Lower lobe of right lung (tissue), 2 donors: ENCODE results near the gene DCAF4. TPM values are rescaled to one million over a fixed set of nuclear protein-coding genes. Genes with fewer than 3 reads are reported as not detected.
"Not testable (repeated sequence)": the region's sequence is repeated elsewhere in the genome, so short reads cannot be mapped to it uniquely, and the experiment has no call there.

ENCODE experiments used
- ATAC-seq, 2 donors: fragments of 200-7000 bp; cut with Tn5 transposase; one replicate each; pipeline ENCODE4 v1.9.1; 2020 to 2022; ENCODE audit warnings: mild to moderate bottlenecking in 2 of 2, moderate library complexity in 2 of 2
- DNase-seq: peaks from one replicate; pipeline ENCODE4 v3.0.0-alpha.2; 2020
- H3K27ac ChIP-seq: fragments of 200-600 bp; one replicate; pipeline ENCODE4 v1.8.0; 2022
- H3K27me3 ChIP-seq: fragments of 200-600 bp; one replicate; pipeline ENCODE4 v1.8.0; 2022; ENCODE audit warnings: low read depth
- H3K36me3 ChIP-seq: fragments of 200-600 bp; one replicate; pipeline ENCODE4 v1.8.0; 2022; ENCODE audit warnings: mild to moderate bottlenecking
- H3K4me1 ChIP-seq: fragments of 200-600 bp; one replicate; pipeline ENCODE4 v1.8.0; 2022
- H3K4me3 ChIP-seq: fragments of 200-600 bp; one replicate; pipeline ENCODE4 v1.8.0; 2022; ENCODE audit warnings: mild to moderate bottlenecking
- H3K9me3 ChIP-seq: fragments of 200-600 bp; one replicate; pipeline ENCODE4 v1.8.0; 2022
- intact Hi-C: fragments of 100-400 bp; cut with DNase I; formaldehyde crosslinking; loops from one replicate; pipeline ENCODE4 v1.11.0; 2022
- total RNA-seq: library from RNA; stranded (reverse); fragmentation: NEBNext Ultra II Directional; extraction: Animal tissue kit (Norgen Biotek cat#: 25700); gene quantifications from one replicate; pipeline ENCODE4 v1.2.1, GENCODE V29; 2021
- TF ChIP-seq, protein P1 (sequence below): fragments of 200-600 bp; IDR thresholded peaks from one replicate; pipeline ENCODE4 v1.8.0; 2022; ENCODE audit warnings: antibody characterized with exemption, mild to moderate bottlenecking
- donor health status: DM: no; HTN: yes; CAD: no; lungs with severe emphysema.

DCAF4 gene
- total RNA-seq, 1 donor from 2014 or later = 19.5 TPM

GRCh38 chr14:72952171-72952570 lies 25.9 kb downstream of the DCAF4 start:
- Histone ChIP-seq H3K4me1 (no peaks in the 10 kb centered on the region), H3K4me3 (no peak overlapping the region), H3K27me3 (no peaks in the 10 kb centered on the region), H3K36me3 (peaks cover 65% of the 10 kb centered on the region), H3K9me3 (no peaks in the 10 kb centered on the region), H3K27ac (no peak overlapping the region)
- DNase-seq = no peak
- no peak for ATAC-seq
- TF ChIP-seq, protein P1, sequence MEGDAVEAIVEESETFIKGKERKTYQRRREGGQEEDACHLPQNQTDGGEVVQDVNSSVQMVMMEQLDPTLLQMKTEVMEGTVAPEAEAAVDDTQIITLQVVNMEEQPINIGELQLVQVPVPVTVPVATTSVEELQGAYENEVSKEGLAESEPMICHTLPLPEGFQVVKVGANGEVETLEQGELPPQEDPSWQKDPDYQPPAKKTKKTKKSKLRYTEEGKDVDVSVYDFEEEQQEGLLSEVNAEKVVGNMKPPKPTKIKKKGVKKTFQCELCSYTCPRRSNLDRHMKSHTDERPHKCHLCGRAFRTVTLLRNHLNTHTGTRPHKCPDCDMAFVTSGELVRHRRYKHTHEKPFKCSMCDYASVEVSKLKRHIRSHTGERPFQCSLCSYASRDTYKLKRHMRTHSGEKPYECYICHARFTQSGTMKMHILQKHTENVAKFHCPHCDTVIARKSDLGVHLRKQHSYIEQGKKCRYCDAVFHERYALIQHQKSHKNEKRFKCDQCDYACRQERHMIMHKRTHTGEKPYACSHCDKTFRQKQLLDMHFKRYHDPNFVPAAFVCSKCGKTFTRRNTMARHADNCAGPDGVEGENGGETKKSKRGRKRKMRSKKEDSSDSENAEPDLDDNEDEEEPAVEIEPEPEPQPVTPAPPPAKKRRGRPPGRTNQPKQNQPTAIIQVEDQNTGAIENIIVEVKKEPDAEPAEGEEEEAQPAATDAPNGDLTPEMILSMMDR = no peak
- intact Hi-C loops = no loop called here

GRCh38 chr14:72956741-72957140 lies 30.5 kb downstream of the DCAF4 start:
- H3K27me3 ChIP-seq, intact Hi-C loops, H3K4me1 ChIP-seq, H3K4me3 ChIP-seq, ATAC-seq, H3K9me3 ChIP-seq, H3K27ac ChIP-seq, DNase-seq: not testable (repeated sequence)
- peaks cover 70% of the 10 kb centered on the region for H3K36me3 ChIP-seq

- no peak for DNase-seq
- intact Hi-C loops = no loop called here
- Histone ChIP-seq H3K36me3 (peaks cover 65% of the 10 kb centered on the region), H3K27ac (no peak overlapping the region), H3K9me3 (no peaks in the 10 kb centered on the region), H3K27me3 (no peaks in the 10 kb centered on the region), H3K4me1 (no peaks in the 10 kb centered on the region), H3K4me3 (no peak overlapping the region)
- ATAC-seq = no peak
- TF ChIP-seq, protein P1 = no peak
Observed at GRCh38 chr14:72957213-72957612, 30.9 kb downstream of the DCAF4 start.

DNA sequence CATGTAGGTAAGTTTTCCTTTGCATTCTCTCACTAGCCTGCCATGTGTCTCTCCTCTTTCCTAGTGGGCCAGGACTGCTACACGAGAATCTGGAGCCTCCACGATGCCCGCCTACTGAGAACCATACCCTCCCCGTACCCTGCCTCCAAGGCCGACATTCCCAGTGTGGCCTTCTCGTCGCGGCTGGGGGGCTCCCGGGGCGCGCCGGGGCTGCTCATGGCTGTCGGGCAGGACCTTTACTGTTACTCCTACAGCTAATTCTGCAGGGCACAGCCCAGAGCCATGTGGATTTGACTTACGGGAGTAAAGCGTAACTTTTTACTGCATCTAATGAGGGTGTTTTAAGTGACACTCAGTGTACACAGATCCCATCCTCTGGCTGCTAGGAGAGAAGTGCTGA lies 32.3 kb downstream of the DCAF4 start:
- DNase-seq (no peak), ATAC-seq (no peak)
- no peaks in the 10 kb centered on the region for H3K4me1 ChIP-seq
- H3K4me3 ChIP-seq = no peak overlapping the region
- intact Hi-C loops = no loop called here
- H3K27ac ChIP-seq = no peak overlapping the region
- no peaks in the 10 kb centered on the region for H3K9me3 ChIP-seq
- TF ChIP-seq, protein P1 = no peak
- no peaks in the 10 kb centered on the region for H3K27me3 ChIP-seq
- peaks cover 63% of the 10 kb centered on the region for H3K36me3 ChIP-seq

DNA sequence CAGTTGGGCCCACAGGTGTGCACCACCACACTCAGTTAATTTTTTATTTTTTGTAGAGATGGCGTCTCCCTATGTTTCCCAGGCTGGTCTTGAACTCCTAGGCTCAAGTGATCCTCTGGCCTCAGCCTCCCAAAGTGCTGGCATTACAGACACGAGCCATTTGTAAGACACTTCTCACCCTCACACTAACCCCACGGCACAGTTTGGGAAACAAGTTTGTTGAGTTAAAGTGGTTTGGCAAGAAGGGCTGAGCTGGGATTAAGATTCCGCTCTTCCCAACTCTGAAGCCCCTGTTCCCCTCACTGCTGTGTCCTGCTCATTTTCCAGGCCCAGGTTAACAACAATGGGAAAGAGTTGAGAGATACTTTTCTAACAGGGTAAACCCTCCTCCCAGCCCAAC lies 34.8 kb downstream of the DCAF4 start:
- H3K4me1 ChIP-seq, H3K27me3 ChIP-seq, ATAC-seq, H3K4me3 ChIP-seq, H3K27ac ChIP-seq, DNase-seq, H3K9me3 ChIP-seq, intact Hi-C loops: not testable (repeated sequence)
- peaks cover 42% of the 10 kb centered on the region for H3K36me3 ChIP-seq

DNA sequence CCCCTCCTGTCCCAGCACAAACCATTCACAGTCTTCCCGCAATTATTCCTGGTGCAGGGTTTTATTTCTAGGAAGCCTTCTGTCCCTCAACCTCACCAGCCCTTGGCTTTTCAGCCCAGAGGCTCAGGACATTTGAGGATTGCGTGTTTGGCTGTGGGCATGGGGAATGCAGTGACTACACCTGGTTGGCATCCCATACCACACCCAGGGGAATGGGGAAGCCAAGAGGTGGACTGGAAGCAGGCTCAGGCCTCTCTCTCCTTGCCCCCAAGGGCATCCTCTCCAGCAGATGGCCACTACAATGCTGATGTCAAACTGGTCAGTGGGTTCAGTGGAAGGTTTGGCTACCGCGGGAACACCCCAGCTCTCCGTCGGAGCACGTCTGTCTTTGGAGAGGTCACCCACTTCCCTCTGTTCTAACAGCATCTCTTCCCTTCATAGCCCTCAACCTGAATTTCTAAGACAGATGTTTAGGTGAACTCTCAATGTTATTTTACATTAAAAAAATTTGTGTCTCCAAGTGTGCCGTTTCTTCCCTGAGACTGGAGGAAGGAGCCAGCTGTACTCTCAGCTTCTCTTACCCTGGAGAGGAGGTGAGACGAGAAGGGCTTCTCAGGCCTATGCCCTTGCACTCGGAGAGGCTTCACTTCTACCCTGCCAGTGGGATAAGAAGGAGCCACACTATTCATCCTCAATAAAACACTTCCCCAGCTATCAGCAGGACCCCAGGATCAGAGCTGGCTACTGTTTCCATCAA lies 35.5 kb downstream of the DCAF4 start:
- Histone ChIP-seq H3K27ac (no peak overlapping the region), H3K4me1 (no peaks in the 10 kb centered on the region), H3K9me3 (no peaks in the 10 kb centered on the region), H3K4me3 (no peak overlapping the region), H3K27me3 (no peaks in the 10 kb centered on the region), H3K36me3 (peaks cover 35% of the 10 kb centered on the region)
- TF ChIP-seq, protein P1 = no peak
- DNase-seq = no peak
- ATAC-seq = peak; percentile 31 to 51
- intact Hi-C loops = no loop called here

DNA sequence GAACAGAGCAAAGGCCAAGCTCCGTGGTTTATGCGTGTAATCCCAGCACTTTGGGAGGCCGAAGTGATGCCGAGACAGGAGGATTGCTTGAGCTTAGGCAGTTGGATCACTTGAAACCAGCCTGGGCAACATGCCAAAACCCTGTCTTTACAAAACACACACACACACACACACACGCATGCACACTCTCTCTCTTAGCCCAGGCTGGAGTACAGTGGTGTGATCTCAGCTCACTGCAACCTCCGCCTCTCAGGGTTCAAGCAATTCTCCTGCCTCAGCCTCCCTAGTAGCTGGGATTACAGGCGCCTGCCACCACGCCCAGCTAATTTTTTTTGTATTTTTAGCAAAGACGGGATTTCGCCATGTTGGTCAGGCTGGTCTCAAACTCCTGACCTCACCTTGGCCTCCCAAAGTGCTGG lies 36.1 kb downstream of the DCAF4 start:
- ATAC-seq = peak; percentile 29 to 42
- H3K4me3 ChIP-seq, H3K4me1 ChIP-seq, H3K27ac ChIP-seq, intact Hi-C loops, H3K27me3 ChIP-seq, DNase-seq, H3K9me3 ChIP-seq: not testable (repeated sequence)
- H3K36me3 ChIP-seq = peaks cover 29% of the 10 kb centered on the region
